ENCODE measurements around the gene FGD3.

DNA sequence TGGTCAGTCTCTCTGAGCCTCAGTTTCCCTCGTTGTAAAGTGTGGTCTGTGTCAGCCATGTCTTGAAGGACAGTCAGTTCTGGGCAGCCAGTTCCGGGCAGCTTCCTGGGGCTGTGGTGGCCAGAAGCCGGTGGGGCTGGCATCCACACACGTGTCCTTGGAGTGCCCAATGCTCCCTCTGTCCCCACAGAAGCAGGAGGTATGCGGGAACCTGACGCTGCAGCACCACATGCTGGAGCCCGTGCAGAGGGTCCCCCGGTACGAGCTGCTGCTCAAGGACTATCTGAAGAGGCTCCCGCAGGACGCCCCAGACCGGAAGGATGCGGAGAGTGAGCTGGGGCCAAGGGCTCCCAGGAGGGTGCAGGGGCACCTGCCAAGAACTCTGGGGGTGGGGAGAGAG is 62.7 kb downstream of the FGD3 start:
- TF ChIP-seq, protein P1, sequence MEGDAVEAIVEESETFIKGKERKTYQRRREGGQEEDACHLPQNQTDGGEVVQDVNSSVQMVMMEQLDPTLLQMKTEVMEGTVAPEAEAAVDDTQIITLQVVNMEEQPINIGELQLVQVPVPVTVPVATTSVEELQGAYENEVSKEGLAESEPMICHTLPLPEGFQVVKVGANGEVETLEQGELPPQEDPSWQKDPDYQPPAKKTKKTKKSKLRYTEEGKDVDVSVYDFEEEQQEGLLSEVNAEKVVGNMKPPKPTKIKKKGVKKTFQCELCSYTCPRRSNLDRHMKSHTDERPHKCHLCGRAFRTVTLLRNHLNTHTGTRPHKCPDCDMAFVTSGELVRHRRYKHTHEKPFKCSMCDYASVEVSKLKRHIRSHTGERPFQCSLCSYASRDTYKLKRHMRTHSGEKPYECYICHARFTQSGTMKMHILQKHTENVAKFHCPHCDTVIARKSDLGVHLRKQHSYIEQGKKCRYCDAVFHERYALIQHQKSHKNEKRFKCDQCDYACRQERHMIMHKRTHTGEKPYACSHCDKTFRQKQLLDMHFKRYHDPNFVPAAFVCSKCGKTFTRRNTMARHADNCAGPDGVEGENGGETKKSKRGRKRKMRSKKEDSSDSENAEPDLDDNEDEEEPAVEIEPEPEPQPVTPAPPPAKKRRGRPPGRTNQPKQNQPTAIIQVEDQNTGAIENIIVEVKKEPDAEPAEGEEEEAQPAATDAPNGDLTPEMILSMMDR (IDR thresholded peaks at IDR 0.05): no peak
- TF ChIP-seq POLR2AphosphoS5 (IDR thresholded peaks at IDR 0.05) (no peak), POLR2A (IDR thresholded peaks at IDR 0.05) (no peak)
